GM18502 (cell line): ENCODE results near the gene RPL29.

Experiments
- ATAC-seq: cut with Tn5 transposase; IDR thresholded peaks from one replicate; pipeline ENCODE4 v1.9.1; 2021; ENCODE audit warnings: mild to moderate bottlenecking; ENCODE audit not compliant: unreplicated experiment, poor library complexity

The RPL29 gene

GRCh38 chr3:52028572-52028971 lies 32.9 kb upstream of the RPL29 start:
- ATAC-seq, result no peak

DNA sequence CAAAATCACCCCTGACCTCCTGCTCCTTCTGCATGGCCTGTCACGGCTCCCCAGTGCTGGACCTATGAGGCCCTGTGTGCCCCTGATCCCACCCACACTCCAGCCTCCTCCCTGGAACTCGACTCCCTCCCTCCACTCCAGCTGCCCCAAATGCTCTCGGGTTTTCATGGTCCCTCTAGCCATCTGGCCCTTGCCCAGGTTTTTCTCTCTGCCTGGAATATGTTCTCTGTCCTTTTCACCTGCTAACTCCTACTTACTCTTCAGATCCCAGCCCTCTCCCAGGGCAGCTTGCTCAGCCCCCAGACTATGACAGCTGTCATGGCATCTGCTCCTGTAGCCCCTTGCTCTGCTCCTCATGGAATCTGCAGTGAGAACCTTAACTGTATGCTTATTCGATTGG lies 30.3 kb upstream of the RPL29 start:
- ATAC-seq, result no peak

DNA sequence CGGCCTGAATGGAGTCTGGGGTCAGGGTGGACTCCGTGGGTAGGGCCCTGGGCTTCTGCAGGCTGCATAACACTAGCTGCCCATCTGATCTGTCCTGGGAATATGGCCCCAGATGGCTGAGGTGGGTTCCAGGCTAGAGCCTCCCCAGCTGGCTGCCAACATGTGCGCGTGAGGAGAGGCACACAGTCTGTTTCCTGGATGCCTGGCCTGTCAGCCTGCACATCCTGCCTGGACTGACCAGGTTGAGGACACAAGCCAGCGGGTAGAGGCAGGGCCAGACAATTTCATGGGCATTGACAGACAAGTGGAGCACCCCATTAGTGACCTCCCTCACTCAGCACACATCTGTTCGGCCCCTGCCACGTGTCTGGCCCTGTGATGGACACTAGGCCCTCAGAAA lies 29.8 kb upstream of the RPL29 start:
- no peak for ATAC-seq

- ATAC-seq, result no peak
These were observed 29.2 kb upstream of the RPL29 start for GRCh38 chr3:52024765-52025452.

GRCh38 chr3:52023860-52024764 lies 28.4 kb upstream of the RPL29 start:
- no peak for ATAC-seq

DNA sequence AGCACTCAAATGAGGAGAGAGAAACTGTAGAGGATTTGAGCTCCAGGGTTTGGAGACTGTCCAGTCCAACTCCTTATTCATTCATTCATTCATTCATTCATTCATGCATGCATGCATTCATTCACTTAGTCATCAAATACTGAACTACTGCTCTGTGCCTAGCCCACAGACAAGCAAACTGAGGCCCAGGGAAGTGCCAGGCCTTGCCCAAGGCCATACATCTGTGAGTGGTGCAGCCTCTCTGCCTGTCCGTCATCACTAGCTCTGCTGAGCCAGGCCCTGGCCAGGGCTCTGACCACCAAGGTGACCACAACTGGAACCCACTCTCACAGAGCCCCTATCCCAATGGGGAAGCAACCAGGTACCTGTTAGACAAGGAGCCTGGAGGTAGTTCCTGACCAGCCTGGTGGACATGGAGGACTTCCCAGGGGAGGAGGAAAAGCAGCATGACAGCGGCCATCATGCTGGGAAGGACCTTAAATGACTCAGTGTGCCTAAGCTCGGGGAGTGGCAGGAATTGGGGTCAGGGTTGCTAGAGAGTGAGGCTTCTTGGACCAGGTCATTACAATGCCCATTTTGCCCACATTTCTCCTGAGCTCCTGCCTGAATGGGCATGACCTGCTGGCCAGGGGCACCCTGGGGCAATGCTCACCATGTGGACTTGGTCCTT lies 27.5 kb upstream of the RPL29 start:
- ATAC-seq, result no peak

DNA sequence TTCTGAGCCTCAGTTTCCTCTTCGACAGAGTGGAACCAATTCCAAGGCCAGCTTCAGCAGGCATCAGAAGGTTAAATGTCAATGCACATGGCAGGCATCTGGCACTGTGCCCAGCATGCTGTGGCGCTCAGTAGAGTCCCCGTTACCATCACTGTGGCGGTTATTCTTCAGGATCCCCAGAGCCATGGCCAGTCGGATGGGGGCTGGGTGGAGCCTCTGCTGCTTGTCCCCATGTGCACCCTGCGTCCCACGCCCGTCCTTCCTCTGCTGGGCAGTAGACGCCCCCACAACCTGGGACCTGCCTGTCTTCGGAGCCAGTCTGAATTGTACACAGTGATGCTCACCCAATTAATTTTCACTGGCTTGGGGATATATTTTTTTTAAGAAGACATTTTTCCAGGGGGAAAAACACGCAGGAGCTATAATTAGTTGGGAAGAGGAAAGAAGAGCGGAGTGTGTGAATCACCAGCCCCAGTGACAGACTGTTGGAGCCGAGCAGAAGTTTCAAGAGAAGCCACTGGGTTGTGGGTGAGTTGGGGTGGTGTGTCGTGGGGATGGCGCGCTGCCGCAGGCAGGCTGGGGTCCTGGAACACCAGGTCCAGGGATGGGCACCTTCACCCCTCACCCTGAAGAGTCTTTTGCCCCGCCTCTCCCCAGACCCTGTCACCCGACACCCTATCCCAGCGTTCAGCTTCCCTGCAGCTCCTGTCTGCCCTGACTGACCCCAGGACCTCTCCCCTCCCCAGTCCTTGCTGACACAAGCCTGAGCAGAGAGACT lies 26.8 kb upstream of the RPL29 start:
- no peak for ATAC-seq

- ATAC-seq, result no peak
These were observed 26.0 kb upstream of the RPL29 start for GRCh38 chr3:52021489-52022268.

GRCh38 chr3:52020796-52021195 lies 25.1 kb upstream of the RPL29 start:
- no peak for ATAC-seq

GRCh38 chr3:52019352-52020080 lies 23.8 kb upstream of the RPL29 start:
- ATAC-seq, result no peak

DNA sequence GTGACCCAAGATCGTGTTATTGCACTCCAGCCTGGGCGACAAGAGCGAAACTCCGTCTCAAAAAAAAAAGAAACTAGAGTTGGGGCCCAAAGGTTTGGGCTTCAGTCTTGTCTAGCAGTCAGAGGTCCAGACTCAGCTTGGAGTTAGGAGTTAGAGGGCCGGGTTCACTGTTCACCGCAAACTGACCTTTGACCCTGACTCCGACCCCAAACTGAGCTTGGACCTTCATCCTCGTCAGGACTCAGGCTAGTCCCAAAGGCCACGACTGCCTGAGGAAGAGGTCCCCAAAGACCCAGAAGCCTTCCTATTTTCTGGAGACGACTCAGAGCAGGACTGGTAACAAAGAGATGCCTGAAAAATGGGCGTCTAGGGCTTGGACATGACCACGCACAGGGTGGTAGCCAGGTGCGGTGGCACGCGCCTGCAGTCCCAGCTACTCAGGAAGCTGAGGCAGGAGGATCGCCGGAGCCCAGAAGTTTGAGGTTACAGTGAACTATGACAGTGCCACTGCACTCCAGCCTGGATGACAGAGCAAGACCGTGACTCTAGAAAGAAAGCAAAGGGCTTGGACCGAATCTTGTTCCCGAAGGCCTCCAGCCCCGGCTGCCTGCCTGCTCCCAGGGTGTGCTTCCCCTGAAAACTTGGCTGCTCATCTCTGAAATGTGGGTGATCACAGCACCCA lies 22.8 kb upstream of the RPL29 start:
- ATAC-seq, result no peak

DNA sequence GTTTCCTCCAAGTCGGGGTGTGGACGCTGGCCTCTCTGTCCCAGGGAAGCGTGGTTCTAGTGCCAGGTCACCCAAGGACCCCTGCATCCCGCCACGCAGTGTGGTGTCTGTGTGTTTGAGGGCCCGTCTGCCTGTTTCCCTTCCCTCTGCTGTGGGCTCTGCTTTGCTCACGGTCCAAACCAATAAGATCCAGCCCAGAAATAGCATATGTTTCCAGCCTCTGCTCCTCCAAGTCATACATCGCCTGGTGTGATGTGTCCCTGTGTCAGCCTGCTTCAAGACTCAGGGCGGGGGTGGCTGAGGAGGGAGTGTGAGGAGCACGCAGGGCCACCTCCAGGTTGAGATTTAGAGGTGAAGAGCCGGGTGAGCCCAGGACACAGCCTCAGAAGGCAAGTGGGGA lies 21.9 kb upstream of the RPL29 start:
- no peak for ATAC-seq

- no peak for ATAC-seq
These were observed 19.9 kb upstream of the RPL29 start for GRCh38 chr3:52015438-52016228.

DNA sequence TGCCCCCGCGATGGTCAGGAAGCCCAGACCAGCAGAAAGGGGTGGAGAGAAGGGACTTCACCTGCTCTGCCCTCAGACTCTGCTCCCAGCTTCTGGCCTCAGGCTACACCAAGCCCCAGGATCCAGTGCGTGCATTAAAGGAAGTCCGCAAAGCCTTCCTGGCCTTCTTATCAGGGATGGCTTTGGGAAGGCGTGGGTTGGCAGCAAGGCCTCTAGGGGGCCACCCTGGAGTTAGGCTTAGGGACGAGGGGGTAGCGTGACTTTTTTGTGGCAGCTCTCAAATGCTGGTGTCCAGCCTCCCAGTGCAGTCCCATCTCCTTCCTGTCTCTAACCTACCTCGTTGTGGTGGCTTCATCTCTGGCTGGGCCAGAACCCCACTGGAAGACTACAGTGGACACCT lies 18.9 kb upstream of the RPL29 start:
- ATAC-seq, result no peak

GRCh38 chr3:52013802-52014598 lies 18.3 kb upstream of the RPL29 start:
- ATAC-seq, result no peak

DNA sequence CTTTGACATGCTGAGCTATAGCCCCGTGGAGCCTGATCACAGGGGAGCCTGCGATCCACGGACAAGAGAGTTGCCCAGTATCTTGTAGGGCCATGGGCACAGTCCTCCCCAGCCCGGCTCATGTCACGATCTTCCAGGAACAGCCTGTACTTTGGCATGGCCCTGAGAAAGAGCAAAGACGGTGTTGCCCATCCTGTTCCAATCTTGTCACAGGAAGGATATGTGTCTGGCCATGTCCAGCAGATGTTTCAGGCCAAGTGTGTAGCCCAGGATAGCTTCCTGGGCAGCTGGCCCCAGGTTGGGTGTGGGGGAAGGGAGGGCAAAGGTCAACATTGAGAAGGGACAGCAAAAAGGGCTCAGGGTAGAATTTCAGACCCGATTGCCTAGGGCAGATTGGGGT lies 17.0 kb upstream of the RPL29 start:
- ATAC-seq, result no peak

GRCh38 chr3:52010431-52010830 lies 14.7 kb upstream of the RPL29 start:
- no peak for ATAC-seq
